ENCODE data around the gene AIM2. TPM values are rescaled to one million over a fixed set of nuclear protein-coding genes. Genes with fewer than 3 reads are reported as not detected.

Gene AIM2
- total RNA-seq, 1 experiment from 2014 or later, result not detected

DNA sequence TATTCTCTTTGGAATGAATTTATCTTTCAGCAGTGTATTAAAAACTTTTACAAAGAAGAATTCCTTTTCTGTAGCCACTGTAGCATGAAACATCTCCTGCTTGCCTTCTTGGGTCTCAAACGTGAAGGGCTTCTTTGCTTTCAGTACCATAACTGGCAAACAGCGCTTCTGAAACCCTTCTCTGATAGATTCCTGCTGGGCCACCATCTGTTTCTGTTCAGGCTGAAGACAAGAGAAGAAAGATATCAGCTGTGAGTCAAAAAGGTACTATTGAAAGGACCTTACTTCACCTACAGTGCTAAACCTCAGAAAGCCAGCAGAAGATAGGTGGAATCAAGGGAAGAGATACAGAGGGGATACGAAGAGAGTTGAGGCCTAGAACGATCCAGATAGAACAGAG lies 10.5 kb downstream of the AIM2 start:
- Histone ChIP-seq H3K36me3 (ENCODE audit: control insufficient read depth, insufficient read depth, low read length) (no peaks in the 10 kb centered on the region), H3K27me3 (replicated peaks; ENCODE audit: control insufficient read depth, insufficient read depth, low read length) (no peaks in the 10 kb centered on the region), H3K9me3 (no peaks in the 10 kb centered on the region), H3K4me3 (ENCODE audit: low read depth, low read length) (no peak overlapping the region), H3K4me1 (no peaks in the 10 kb centered on the region)
- intact Hi-C loops (cut with micrococcal nuclease; ENCODE audit: unreplicated experiment), result loop anchor here (10.0 kb wide), 1 partner anchor 931 kb away; no protein-coding TSS in a partner anchor
- Mint-ChIP-seq H3K4me3 (ENCODE audit: unreplicated experiment) (no peak overlapping the region), H3K9me3 (ENCODE audit: unreplicated experiment) (no peaks in the 10 kb centered on the region), H3K36me3 (ENCODE audit: insufficient read depth, unreplicated experiment) (no peaks in the 10 kb centered on the region), H3K4me1 (ENCODE audit: low read depth, unreplicated experiment) (no peaks in the 10 kb centered on the region), H3K27ac (ENCODE audit: unreplicated experiment) (no peak overlapping the region), H3K27me3 (ENCODE audit: insufficient read depth, unreplicated experiment) (no peaks in the 10 kb centered on the region)
- no TSS peak for BruUV-seq (replicated peaks)
- DNase-seq, result no peak
- TF ChIP-seq, protein P1, sequence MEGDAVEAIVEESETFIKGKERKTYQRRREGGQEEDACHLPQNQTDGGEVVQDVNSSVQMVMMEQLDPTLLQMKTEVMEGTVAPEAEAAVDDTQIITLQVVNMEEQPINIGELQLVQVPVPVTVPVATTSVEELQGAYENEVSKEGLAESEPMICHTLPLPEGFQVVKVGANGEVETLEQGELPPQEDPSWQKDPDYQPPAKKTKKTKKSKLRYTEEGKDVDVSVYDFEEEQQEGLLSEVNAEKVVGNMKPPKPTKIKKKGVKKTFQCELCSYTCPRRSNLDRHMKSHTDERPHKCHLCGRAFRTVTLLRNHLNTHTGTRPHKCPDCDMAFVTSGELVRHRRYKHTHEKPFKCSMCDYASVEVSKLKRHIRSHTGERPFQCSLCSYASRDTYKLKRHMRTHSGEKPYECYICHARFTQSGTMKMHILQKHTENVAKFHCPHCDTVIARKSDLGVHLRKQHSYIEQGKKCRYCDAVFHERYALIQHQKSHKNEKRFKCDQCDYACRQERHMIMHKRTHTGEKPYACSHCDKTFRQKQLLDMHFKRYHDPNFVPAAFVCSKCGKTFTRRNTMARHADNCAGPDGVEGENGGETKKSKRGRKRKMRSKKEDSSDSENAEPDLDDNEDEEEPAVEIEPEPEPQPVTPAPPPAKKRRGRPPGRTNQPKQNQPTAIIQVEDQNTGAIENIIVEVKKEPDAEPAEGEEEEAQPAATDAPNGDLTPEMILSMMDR (IDR thresholded peaks at IDR 0.05; ENCODE audit: insufficient read depth in 1 of 2, low read depth in 1 of 2, low read length in 1 of 2, severe bottlenecking in 1 of 2, unreplicated experiment in 1 of 2), result no peak
- ChIA-PET POLR2A (no interaction called here), CTCF (no interaction called here)

DNA sequence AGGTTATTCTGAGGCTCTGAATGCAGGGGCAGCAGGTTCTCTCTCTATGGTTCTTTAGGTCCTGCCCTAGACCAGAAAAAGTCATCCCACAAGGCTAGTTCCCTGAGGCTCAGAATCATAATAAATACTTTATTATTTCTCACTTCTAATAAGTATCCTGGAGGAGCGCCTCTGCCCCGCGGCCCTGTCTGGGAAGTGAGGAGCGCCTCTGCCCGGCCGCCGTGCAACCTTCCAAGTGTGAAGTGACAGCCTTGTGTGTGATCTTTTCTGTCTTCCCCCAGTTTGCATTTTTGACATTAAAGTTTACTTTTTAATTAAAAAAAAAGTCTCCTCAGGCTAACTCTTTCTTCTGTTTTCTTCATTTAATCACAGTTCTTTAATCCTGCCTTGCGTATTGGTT lies 11.5 kb downstream of the AIM2 start:
- intact Hi-C loops (cut with micrococcal nuclease; ENCODE audit: unreplicated experiment), result loop anchor here (10.0 kb wide), 1 partner anchor 930 kb away; no protein-coding TSS in a partner anchor
- Mint-ChIP-seq H3K9me3 (ENCODE audit: unreplicated experiment) (no peaks in the 10 kb centered on the region), H3K27ac (ENCODE audit: unreplicated experiment) (no peak overlapping the region), H3K27me3 (ENCODE audit: insufficient read depth, unreplicated experiment) (peaks cover 5% of the 10 kb centered on the region), H3K4me3 (ENCODE audit: unreplicated experiment) (no peak overlapping the region), H3K36me3 (ENCODE audit: insufficient read depth, unreplicated experiment) (no peaks in the 10 kb centered on the region), H3K4me1 (ENCODE audit: low read depth, unreplicated experiment) (no peaks in the 10 kb centered on the region)
- H3K27me3 ChIP-seq (replicated peaks; ENCODE audit: control insufficient read depth, insufficient read depth, low read length), result no peaks in the 10 kb centered on the region
- no peak for DNase-seq
- H3K4me3 ChIP-seq (ENCODE audit: low read depth, low read length), result no peak overlapping the region
- ChIA-PET POLR2A (no interaction called here), CTCF (no interaction called here)
- no peaks in the 10 kb centered on the region for H3K4me1 ChIP-seq
- BruUV-seq (replicated peaks), result no TSS peak
- TF ChIP-seq, protein P1 (IDR thresholded peaks at IDR 0.05; ENCODE audit: insufficient read depth in 1 of 2, low read depth in 1 of 2, low read length in 1 of 2, severe bottlenecking in 1 of 2, unreplicated experiment in 1 of 2), result no peak
- H3K9me3 ChIP-seq, result no peaks in the 10 kb centered on the region
- H3K36me3 ChIP-seq (ENCODE audit: control insufficient read depth, insufficient read depth, low read length), result no peaks in the 10 kb centered on the region

DNA sequence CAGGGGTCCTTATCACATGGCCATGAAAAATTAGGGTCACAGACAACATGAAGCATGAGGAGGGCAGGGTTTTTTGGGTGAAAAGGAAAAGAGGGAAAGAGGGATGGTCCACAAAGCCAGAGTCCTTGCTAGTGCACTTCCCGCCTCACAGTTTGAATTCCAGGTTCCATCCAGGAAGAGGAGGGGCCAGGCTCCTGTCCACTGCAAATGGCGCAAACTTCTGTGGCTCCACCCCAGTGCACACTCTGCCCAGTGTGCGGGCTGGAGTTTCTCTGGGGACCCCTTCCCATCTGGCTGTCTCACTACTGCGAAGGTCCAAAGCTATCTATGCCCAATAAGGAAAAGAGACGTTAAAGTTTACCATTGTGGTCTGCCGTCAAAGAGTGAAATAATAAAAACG lies 17.8 kb downstream of the AIM2 start:
- Histone ChIP-seq H3K9me3 (no peaks in the 10 kb centered on the region), H3K4me1 (no peaks in the 10 kb centered on the region), H3K36me3 (ENCODE audit: control insufficient read depth, insufficient read depth, low read length) (no peaks in the 10 kb centered on the region), H3K4me3 (ENCODE audit: low read depth, low read length) (no peak overlapping the region), H3K27me3 (replicated peaks; ENCODE audit: control insufficient read depth, insufficient read depth, low read length) (no peaks in the 10 kb centered on the region)
- ChIA-PET POLR2A (no interaction called here), CTCF (no interaction called here)
- no peaks in the 10 kb centered on the region for H3K4me1 Mint-ChIP-seq (ENCODE audit: low read depth, unreplicated experiment)
- H3K27me3 Mint-ChIP-seq (ENCODE audit: insufficient read depth, unreplicated experiment), result peaks cover 5% of the 10 kb centered on the region
- no peaks in the 10 kb centered on the region for H3K9me3 Mint-ChIP-seq (ENCODE audit: unreplicated experiment)
- intact Hi-C loops (cut with micrococcal nuclease; ENCODE audit: unreplicated experiment), result no loop called here
- no peak overlapping the region for H3K4me3 Mint-ChIP-seq (ENCODE audit: unreplicated experiment)
- TF ChIP-seq, protein P1 (IDR thresholded peaks at IDR 0.05; ENCODE audit: insufficient read depth in 1 of 2, low read depth in 1 of 2, low read length in 1 of 2, severe bottlenecking in 1 of 2, unreplicated experiment in 1 of 2), result no peak
- no TSS peak for BruUV-seq (replicated peaks)
- no peak for DNase-seq
- H3K27ac Mint-ChIP-seq (ENCODE audit: unreplicated experiment), result no peak overlapping the region
- no peaks in the 10 kb centered on the region for H3K36me3 Mint-ChIP-seq (ENCODE audit: insufficient read depth, unreplicated experiment)

Measured in Caco-2 (cell line).